Measurements from ENCODE around the gene CMTM3. TPM values are rescaled to one million over a fixed set of nuclear protein-coding genes. Genes with fewer than 3 reads are reported as not detected.

The CMTM3 gene
- total RNA-seq: 35.6 and 40.9 TPM in 2 replicates

GRCh38 chr16:66604376-66605176 is at the start of gene CMTM3:
CMTM3 (plus strand) TSS chr16:66604704; CDS start chr16:66604806, 102 bp downstream.

GRCh38 chr16:66566051-66566901 is 38.2 kb upstream of the CMTM3 start, which contains the start of gene CMTM1:
CMTM1 (plus strand) TSS chr16:66566439; CDS start chr16:66566514, 75 bp downstream.

GRCh38 chr16:66578651-66579531 is 25.6 kb upstream of the CMTM3 start, which contains the start of gene CMTM2:
CMTM2 (plus strand) TSS chr16:66579463; CDS start chr16:66579608, 145 bp downstream.

Small RNA genes lying within 50 kb of the gene (small RNA-seq; reads per million reads assigned to genes)
- not detected for gene CKLF-CMTM1

Other genes with a start within 250 kb of the CMTM3 start
- gene CDH5, start 238.0 kb upstream of the CMTM3 start, total RNA-seq: under 0.01 TPM in 1 of 2 replicates, not detected in the other
- 0.16 and 3.6 TPM in 2 replicates for gene BEAN1, start 177.4 kb upstream of the CMTM3 start, total RNA-seq
- gene TK2, start 54.6 kb upstream of the CMTM3 start, total RNA-seq: 54.5 and 61.7 TPM in 2 replicates
- 25.4 and 25.8 TPM in 2 replicates for gene CKLF, start 52.1 kb upstream of the CMTM3 start, total RNA-seq
- 3.4 and 3.6 TPM in 2 replicates for gene CMTM1, start 38.3 kb upstream of the CMTM3 start, total RNA-seq
- not detected in 2 replicates for gene CMTM2, start 25.2 kb upstream of the CMTM3 start, total RNA-seq
- gene CMTM4, start 92.0 kb downstream of the CMTM3 start, total RNA-seq: 29.4 and 37.0 TPM in 2 replicates
- 153 and 180 TPM in 2 replicates for gene DYNC1LI2, start 146.9 kb downstream of the CMTM3 start, total RNA-seq
- gene TERB1, start 196.9 kb downstream of the CMTM3 start, total RNA-seq: 0.12 and 0.16 TPM in 2 replicates
- gene NAE1, start 226.3 kb downstream of the CMTM3 start, total RNA-seq: 45.6 and 46.0 TPM in 2 replicates
- not detected in 2 replicates for gene CA7, start 239.7 kb downstream of the CMTM3 start, total RNA-seq